Bronchial epithelial cell (primary cell): ENCODE results near the gene C6. TPM values are rescaled to one million over a fixed set of nuclear protein-coding genes. Genes with fewer than 3 reads are reported as not detected.

ENCODE experiments used
- DNase-seq: peaks from one replicate; pipeline ENCODE4 v3.0.0-alpha.2; 2010; ENCODE audit warnings: low read depth
- FAIRE-seq: peaks from 2 replicates; lab custom pipeline; 2011; peaks lifted over from hg19 to GRCh38; lab: Jason Lieb, UNC
- H3K27me3 ChIP-seq: 2 replicates; pipeline ENCODE4 v1.5.1; 2011; ENCODE audit warnings: low read length; ENCODE audit not compliant: control insufficient read depth, insufficient read depth
- H3K36me3 ChIP-seq: 2 replicates; pipeline ENCODE4 v1.5.1; 2011; ENCODE audit warnings: low read length; ENCODE audit not compliant: control insufficient read depth, insufficient read depth
- H3K4me3 ChIP-seq: 2 replicates; pipeline ENCODE4 v1.5.1; 2011; ENCODE audit warnings: mild to moderate bottlenecking, low read depth, low read length, control low read depth
- CTCF ChIP-seq: IDR thresholded peaks from 2 replicates; pipeline ENCODE4 v1.5.1; 2011; ENCODE audit warnings: mild to moderate bottlenecking, moderate library complexity, low read length, control low read depth, inconsistent platforms; ENCODE audit not compliant: insufficient read depth, severe bottlenecking
- total RNA-seq: library from RNA; depleted of rRNA; stranded (reverse); fragments of >200 nt; gene quantifications from 2 replicates; pipeline ENCODE4 v1.2.1, GENCODE V29; 2014

C6 gene
- not detected in 2 replicates for total RNA-seq

- DNase-seq (no peak), FAIRE-seq (no peak)
- Histone ChIP-seq H3K36me3 (no peaks in the 10 kb centered on the region), H3K4me3 (no peak within 1 kb of the TSS), H3K27me3 (no peaks in the 10 kb centered on the region)
- TF ChIP-seq CTCF: no peak
Measured at GRCh38 chr5:41213340-41213739, at the start of gene C6. C6 (minus strand) TSS chr5:41213532; CDS start chr5:41203230, 10,302 bp downstream.

GRCh38 chr5:41256400-41256799 is 43.1 kb upstream of the C6 start:
- FAIRE-seq: no peak
- TF ChIP-seq CTCF: no peak
- Histone ChIP-seq H3K27me3 (no peaks in the 10 kb centered on the region), H3K4me3 (no peak overlapping the region), H3K36me3 (no peaks in the 10 kb centered on the region)
- no peak for DNase-seq

GRCh38 chr5:41253109-41253508 is 39.8 kb upstream of the C6 start:
- DNase-seq (peak; percentile 37), FAIRE-seq (no peak)
- TF ChIP-seq CTCF: no peak
- no peak overlapping the region for H3K4me3 ChIP-seq
- no peaks in the 10 kb centered on the region for H3K27me3 ChIP-seq
- no peaks in the 10 kb centered on the region for H3K36me3 ChIP-seq

GRCh38 chr5:41252036-41252435 is 38.7 kb upstream of the C6 start:
- H3K27me3 ChIP-seq: no peaks in the 10 kb centered on the region
- FAIRE-seq (no peak), DNase-seq (no peak)
- TF ChIP-seq CTCF: no peak
- H3K36me3 ChIP-seq: no peaks in the 10 kb centered on the region
- no peak overlapping the region for H3K4me3 ChIP-seq

GRCh38 chr5:41250351-41250987 is 37.1 kb upstream of the C6 start:
- no peaks in the 10 kb centered on the region for H3K36me3 ChIP-seq
- TF ChIP-seq CTCF: no peak
- H3K27me3 ChIP-seq: no peaks in the 10 kb centered on the region
- H3K4me3 ChIP-seq: no peak overlapping the region
- DNase-seq: no peak
- no peak for FAIRE-seq

GRCh38 chr5:41247135-41247534 is 33.8 kb upstream of the C6 start:
- Histone ChIP-seq H3K4me3 (no peak overlapping the region), H3K27me3 (no peaks in the 10 kb centered on the region), H3K36me3 (no peaks in the 10 kb centered on the region)
- FAIRE-seq: no peak
- DNase-seq: no peak
- no peak for TF ChIP-seq CTCF
